Measurements from ENCODE around the gene CNDP2.

Gene CNDP2

GRCh38 chr18:74534150-74534969 lies 38.2 kb downstream of the CNDP2 start, which contains the start of gene CNDP1:
Gene CNDP1, plus strand, starts transcription at chr18:74534500. Its CDS starts 168 bp downstream, at chr18:74534668.
- Histone ChIP-seq H3K4me1 (ENCODE audit: insufficient read depth, low read length, severe bottlenecking) (no peaks in the 10 kb centered on the region), H3K4me3 (ENCODE audit: low read depth, low read length, poor library complexity, severe bottlenecking) (no peak within 1 kb of the TSS), H2AFZ (ENCODE audit: low read length) (no peak within 1 kb of the TSS), H3F3A (ENCODE audit: insufficient read depth, low read length) (no peaks in the 10 kb centered on the region), H4K20me1 (ENCODE audit: insufficient read depth, low read length) (no peaks in the 10 kb centered on the region), H3K9ac (ENCODE audit: low read length) (no peak within 1 kb of the TSS), H3K27ac (ENCODE audit: low read depth, low read length, poor library complexity, severe bottlenecking) (no peak within 1 kb of the TSS), H3K27me3 (ENCODE audit: insufficient read depth, low read length) (0 out of 2 replicates have a peak, but pooled peaks cover 12% of the 10 kb centered on the region), H3K9me2 (ENCODE audit: low read depth, low read length) (no peaks in the 10 kb centered on the region), H3K4me2 (ENCODE audit: low read length) (no peak within 1 kb of the TSS), H3K36me3 (ENCODE audit: insufficient read depth, low read length) (no peaks in the 10 kb centered on the region), H3K9me3 (ENCODE audit: low read length) (no peaks in the 10 kb centered on the region), H3K79me2 (ENCODE audit: insufficient read depth, low read length) (no peaks in the 10 kb centered on the region)
- TF ChIP-seq CTCF (IDR thresholded peaks at IDR 0.05; ENCODE audit: low read length) (no peak), EZH2 (IDR thresholded peaks at IDR 0.05; ENCODE audit: borderline replicate concordance, low read length) (no peak)

- H2AFZ ChIP-seq (ENCODE audit: low read length), result no peak overlapping the region
- H3K27me3 ChIP-seq (ENCODE audit: insufficient read depth, low read length), result 0 out of 2 replicates have a peak, but pooled peaks cover 12% of the 10 kb centered on the region
- no peaks in the 10 kb centered on the region for H3F3A ChIP-seq (ENCODE audit: insufficient read depth, low read length)
- H3K27ac ChIP-seq (ENCODE audit: low read depth, low read length, poor library complexity, severe bottlenecking), result no peak overlapping the region
- no peak overlapping the region for H3K4me2 ChIP-seq (ENCODE audit: low read length)
- no peak overlapping the region for H3K4me3 ChIP-seq (ENCODE audit: low read depth, low read length, poor library complexity, severe bottlenecking)
- no peak overlapping the region for H3K9ac ChIP-seq (ENCODE audit: low read length)
- H4K20me1 ChIP-seq (ENCODE audit: insufficient read depth, low read length), result no peaks in the 10 kb centered on the region
- TF ChIP-seq CTCF (IDR thresholded peaks at IDR 0.05; ENCODE audit: low read length), result no peak
- no peak for TF ChIP-seq EZH2 (IDR thresholded peaks at IDR 0.05; ENCODE audit: borderline replicate concordance, low read length)
- H3K9me2 ChIP-seq (ENCODE audit: low read depth, low read length), result no peaks in the 10 kb centered on the region
- H3K36me3 ChIP-seq (ENCODE audit: insufficient read depth, low read length), result no peaks in the 10 kb centered on the region
- no peaks in the 10 kb centered on the region for H3K4me1 ChIP-seq (ENCODE audit: insufficient read depth, low read length, severe bottlenecking)
- no peaks in the 10 kb centered on the region for H3K79me2 ChIP-seq (ENCODE audit: insufficient read depth, low read length)
- no peaks in the 10 kb centered on the region for H3K9me3 ChIP-seq (ENCODE audit: low read length)
These were observed 39.0 kb downstream of the CNDP2 start for GRCh38 chr18:74534981-74535649.

GRCh38 chr18:74539289-74539688 lies 43.1 kb downstream of the CNDP2 start:
- Histone ChIP-seq H3K27me3 (ENCODE audit: insufficient read depth, low read length) (0 out of 2 replicates have a peak, but pooled peaks cover 7% of the 10 kb centered on the region), H4K20me1 (ENCODE audit: insufficient read depth, low read length) (no peaks in the 10 kb centered on the region), H3K36me3 (ENCODE audit: insufficient read depth, low read length) (no peaks in the 10 kb centered on the region), H2AFZ (ENCODE audit: low read length) (no peak overlapping the region), H3K4me2 (ENCODE audit: low read length) (no peak overlapping the region), H3K9me2 (ENCODE audit: low read depth, low read length) (no peaks in the 10 kb centered on the region), H3K4me3 (ENCODE audit: low read depth, low read length, poor library complexity, severe bottlenecking) (no peak overlapping the region), H3K9me3 (ENCODE audit: low read length) (no peaks in the 10 kb centered on the region), H3K79me2 (ENCODE audit: insufficient read depth, low read length) (no peaks in the 10 kb centered on the region), H3K4me1 (ENCODE audit: insufficient read depth, low read length, severe bottlenecking) (no peaks in the 10 kb centered on the region), H3K9ac (ENCODE audit: low read length) (no peak overlapping the region), H3F3A (ENCODE audit: insufficient read depth, low read length) (no peaks in the 10 kb centered on the region), H3K27ac (ENCODE audit: low read depth, low read length, poor library complexity, severe bottlenecking) (no peak overlapping the region)
- no peak for TF ChIP-seq EZH2 (IDR thresholded peaks at IDR 0.05; ENCODE audit: borderline replicate concordance, low read length)
- TF ChIP-seq CTCF (IDR thresholded peaks at IDR 0.05; ENCODE audit: low read length), result no peak

Data from OCI-LY1 (cell line).